Activated CD8-positive, alpha-beta T cell treated with anti-CD3 and anti-CD28 coated beads for 36 hours (primary cell): ENCODE measurements around the gene USP17L10. TPM values are rescaled to one million over a fixed set of nuclear protein-coding genes. Genes with fewer than 3 reads are reported as not detected.
A peak's percentile ranks its signal among the peaks of the same experiment; 100 is the strongest.
"Not testable (repeated sequence)": the region's sequence is repeated elsewhere in the genome, so short reads cannot be mapped to it uniquely, and the experiment has no call there.

Experiments used
- ATAC-seq: fragments of 200-7000 bp; cut with Tn5 transposase; one replicate; pipeline ENCODE4 v1.10.0; 2021; ENCODE audit warnings: mild to moderate bottlenecking, moderate library complexity
- CTCF ChIA-PET: fragments of 350-600 bp; sonication (Branson Sonifier 250); formaldehyde crosslinking; loops from one replicate; lab custom pipeline; 2021; ENCODE audit warnings: antibody characterized with exemption; lab: Charles Lee
- POLR2A ChIA-PET: fragments of 350-600 bp; sonication (Branson Sonifier 250); formaldehyde crosslinking; loops from one replicate; lab custom pipeline; 2021; ENCODE audit warnings: antibody characterized with exemption; lab: Charles Lee
- DNase-seq: peaks from one replicate; pipeline ENCODE4 v3.0.0-alpha.2; 2020
- H3K27ac Mint-ChIP-seq: one replicate; pipeline ENCODE4 v1.8.0; 2021; ENCODE audit warnings: mild to moderate bottlenecking, mixed read lengths
- H3K27me3 Mint-ChIP-seq: one replicate; pipeline ENCODE4 v1.8.0; 2021; ENCODE audit warnings: mixed read lengths
- H3K36me3 Mint-ChIP-seq: one replicate; pipeline ENCODE4 v1.8.0; 2021; ENCODE audit warnings: low read depth, mixed read lengths
- H3K4me1 Mint-ChIP-seq: one replicate; pipeline ENCODE4 v1.8.0; 2021; ENCODE audit warnings: low read depth, mixed read lengths
- H3K4me3 Mint-ChIP-seq: one replicate; pipeline ENCODE4 v1.8.0; 2021; ENCODE audit warnings: mild to moderate bottlenecking, moderate library complexity, mixed read lengths
- H3K9me3 Mint-ChIP-seq: one replicate; pipeline ENCODE4 v1.8.0; 2021; ENCODE audit warnings: mixed read lengths
- intact Hi-C: fragments of 100-400 bp; cut with micrococcal nuclease; formaldehyde crosslinking; loops from one replicate; pipeline ENCODE4 v1.10.0; 2022
- total RNA-seq, 2 experiments: library from RNA; stranded (reverse); gene quantifications; one replicate each; pipeline ENCODE4 v1.2.3, GENCODE V29; 2021

Gene USP17L10
- total RNA-seq: not detected

- intact Hi-C loops, ATAC-seq: not testable (repeated sequence)
Observed at GRCh38 chr4:9210357-9210756, at the start of gene USP17L10. Gene USP17L10 (plus strand): TSS chr4:9210657. CDS start chr4:9210657, 0 bp downstream.

GRCh38 chr4:9165990-9166389 is 44.5 kb upstream of the USP17L10 start:
- H3K4me3 Mint-ChIP-seq, POLR2A ChIA-PET, H3K27me3 Mint-ChIP-seq, H3K4me1 Mint-ChIP-seq, intact Hi-C loops, H3K36me3 Mint-ChIP-seq, CTCF ChIA-PET, H3K27ac Mint-ChIP-seq, ATAC-seq, DNase-seq, H3K9me3 Mint-ChIP-seq: not testable (repeated sequence)

More at GRCh38 chr4:9210357-9210756, at the start of gene USP17L10:
- H3K27ac Mint-ChIP-seq, POLR2A ChIA-PET, H3K4me1 Mint-ChIP-seq, DNase-seq, CTCF ChIA-PET, H3K36me3 Mint-ChIP-seq, H3K4me3 Mint-ChIP-seq, H3K9me3 Mint-ChIP-seq, H3K27me3 Mint-ChIP-seq: not testable (repeated sequence)

- H3K27ac Mint-ChIP-seq, H3K9me3 Mint-ChIP-seq, H3K4me3 Mint-ChIP-seq, ATAC-seq, H3K27me3 Mint-ChIP-seq, CTCF ChIA-PET, DNase-seq, H3K36me3 Mint-ChIP-seq, intact Hi-C loops, H3K4me1 Mint-ChIP-seq, POLR2A ChIA-PET: not testable (repeated sequence)
Observed at GRCh38 chr4:9169791-9170459, 40.5 kb upstream of the USP17L10 start, which contains the start of gene FAM90A26. Gene FAM90A26 (plus strand): TSS chr4:9170409. CDS start chr4:9173173, 2,764 bp downstream.

- POLR2A ChIA-PET, H3K27ac Mint-ChIP-seq, ATAC-seq, H3K9me3 Mint-ChIP-seq, H3K36me3 Mint-ChIP-seq, intact Hi-C loops, DNase-seq, H3K4me3 Mint-ChIP-seq, H3K4me1 Mint-ChIP-seq, CTCF ChIA-PET, H3K27me3 Mint-ChIP-seq: not testable (repeated sequence)
Observed at GRCh38 chr4:9214701-9215100, 4.2 kb downstream of the USP17L10 start.

GRCh38 chr4:9215105-9215504 is 4.6 kb downstream of the USP17L10 start, which contains the start of gene USP17L11:
Gene USP17L11 (plus strand): TSS chr4:9215405. CDS start chr4:9215405, 0 bp downstream.
- H3K9me3 Mint-ChIP-seq, H3K27me3 Mint-ChIP-seq, POLR2A ChIA-PET, H3K36me3 Mint-ChIP-seq, H3K4me3 Mint-ChIP-seq, DNase-seq, H3K4me1 Mint-ChIP-seq, intact Hi-C loops, H3K27ac Mint-ChIP-seq, ATAC-seq, CTCF ChIA-PET: not testable (repeated sequence)

- H3K4me3 Mint-ChIP-seq, H3K27me3 Mint-ChIP-seq, intact Hi-C loops, H3K9me3 Mint-ChIP-seq, DNase-seq, H3K27ac Mint-ChIP-seq, ATAC-seq, CTCF ChIA-PET, H3K4me1 Mint-ChIP-seq, POLR2A ChIA-PET, H3K36me3 Mint-ChIP-seq: not testable (repeated sequence)
Observed at GRCh38 chr4:9219852-9220251, 9.4 kb downstream of the USP17L10 start, which contains the start of gene USP17L12. Gene USP17L12 (plus strand): TSS chr4:9220152. CDS start chr4:9220152, 0 bp downstream.

GRCh38 chr4:9224596-9224995 is 14.1 kb downstream of the USP17L10 start, which contains the start of gene USP17L13:
Gene USP17L13 (plus strand): TSS chr4:9224896. CDS start chr4:9224896, 0 bp downstream.
- POLR2A ChIA-PET, H3K36me3 Mint-ChIP-seq, ATAC-seq, intact Hi-C loops, H3K4me3 Mint-ChIP-seq, H3K9me3 Mint-ChIP-seq, H3K4me1 Mint-ChIP-seq, H3K27me3 Mint-ChIP-seq, H3K27ac Mint-ChIP-seq, CTCF ChIA-PET, DNase-seq: not testable (repeated sequence)

- ATAC-seq, H3K27ac Mint-ChIP-seq, H3K4me3 Mint-ChIP-seq: not testable (repeated sequence)
Observed at GRCh38 chr4:9230249-9230648, 19.8 kb downstream of the USP17L10 start.

GRCh38 chr4:9234085-9234484 is 23.6 kb downstream of the USP17L10 start, which contains the start of gene USP17L15:
Gene USP17L15 (plus strand): TSS chr4:9234385. CDS start chr4:9234385, 0 bp downstream.
- ATAC-seq, H3K4me3 Mint-ChIP-seq, H3K27ac Mint-ChIP-seq, DNase-seq, CTCF ChIA-PET, H3K36me3 Mint-ChIP-seq, H3K4me1 Mint-ChIP-seq, POLR2A ChIA-PET, H3K9me3 Mint-ChIP-seq, intact Hi-C loops, H3K27me3 Mint-ChIP-seq: not testable (repeated sequence)

More at GRCh38 chr4:9230249-9230648, 19.8 kb downstream of the USP17L10 start:
- intact Hi-C loops, POLR2A ChIA-PET, CTCF ChIA-PET, H3K4me1 Mint-ChIP-seq, H3K9me3 Mint-ChIP-seq, H3K36me3 Mint-ChIP-seq, H3K27me3 Mint-ChIP-seq: not testable (repeated sequence)
- DNase-seq: peak; percentile 0

- H3K27me3 Mint-ChIP-seq, H3K36me3 Mint-ChIP-seq, H3K4me1 Mint-ChIP-seq, ATAC-seq, H3K9me3 Mint-ChIP-seq, POLR2A ChIA-PET, CTCF ChIA-PET, DNase-seq, H3K27ac Mint-ChIP-seq, intact Hi-C loops, H3K4me3 Mint-ChIP-seq: not testable (repeated sequence)
Observed at GRCh38 chr4:9238461-9238860, 28.0 kb downstream of the USP17L10 start.

GRCh38 chr4:9243579-9243978 is 33.1 kb downstream of the USP17L10 start, which contains the start of gene USP17L17:
Gene USP17L17 (plus strand): TSS chr4:9243879. CDS start chr4:9243879, 0 bp downstream.
- intact Hi-C loops, CTCF ChIA-PET, H3K27ac Mint-ChIP-seq, H3K4me3 Mint-ChIP-seq, H3K9me3 Mint-ChIP-seq, ATAC-seq, H3K27me3 Mint-ChIP-seq, H3K4me1 Mint-ChIP-seq, POLR2A ChIA-PET, DNase-seq, H3K36me3 Mint-ChIP-seq: not testable (repeated sequence)
